ENCODE measurements around the gene GPC6. TPM values are rescaled to one million over a fixed set of nuclear protein-coding genes. Genes with fewer than 3 reads are reported as not detected.

GPC6 gene
- total and polyA plus RNA-seq, 2 experiments from 2014 or later = 14.4 to 20.8 TPM

GRCh38 chr13:93345770-93346169 lies 119.2 kb downstream of the GPC6 start:
- no peaks in the 10 kb centered on the region for H3K9me3 ChIP-seq (ENCODE audit: low read depth)
- no peak overlapping the region for H2AFZ ChIP-seq
- H3K9ac ChIP-seq = no peak overlapping the region
- no peaks in the 10 kb centered on the region for H3K79me2 ChIP-seq (ENCODE audit: insufficient read depth)
- peaks cover 11% of the 10 kb centered on the region for H3K4me1 ChIP-seq (ENCODE audit: insufficient read depth)
- in situ Hi-C loops (cut with MboI) = no loop called here
- H3K27me3 ChIP-seq (replicated peaks; ENCODE audit: insufficient read depth) = no peaks in the 10 kb centered on the region
- H3K27ac ChIP-seq = peak overlapping the region; percentile 13; the same call in 1 of the 2 replicates
- no peaks in the 10 kb centered on the region for H4K20me1 ChIP-seq (ENCODE audit: insufficient read depth)
- 0 out of 2 replicates have a peak, but pooled peaks cover 3% of the 10 kb centered on the region for H3F3A ChIP-seq (ENCODE audit: insufficient read depth)
- DNase-seq = peak; percentile 12
- no peak overlapping the region for H3K4me3 ChIP-seq
- H3K9me2 ChIP-seq (ENCODE audit: insufficient read depth) = no peaks in the 10 kb centered on the region
- 26 to 27% methylated on average over 2 of the region's 2 CpGs for WGBS, 2 experiments (ENCODE audit: low coverage in 1 of 2, low lambda C conversion rate in 2 of 2, missing lambda C conversion rate in 2 of 2)
- peak overlapping the region; percentile 1 for H3K4me2 ChIP-seq (ENCODE audit: unreplicated experiment)
- no peaks in the 10 kb centered on the region for H3K36me3 ChIP-seq (ENCODE audit: low read depth)
- no peak for TF ChIP-seq EZH2phosphoT487 (IDR thresholded peaks at IDR 0.05; ENCODE audit: insufficient read depth, low read depth)
- no peak for TF ChIP-seq EZH2 (IDR thresholded peaks at IDR 0.05; ENCODE audit: insufficient read depth, poor library complexity, severe bottlenecking)

DNA sequence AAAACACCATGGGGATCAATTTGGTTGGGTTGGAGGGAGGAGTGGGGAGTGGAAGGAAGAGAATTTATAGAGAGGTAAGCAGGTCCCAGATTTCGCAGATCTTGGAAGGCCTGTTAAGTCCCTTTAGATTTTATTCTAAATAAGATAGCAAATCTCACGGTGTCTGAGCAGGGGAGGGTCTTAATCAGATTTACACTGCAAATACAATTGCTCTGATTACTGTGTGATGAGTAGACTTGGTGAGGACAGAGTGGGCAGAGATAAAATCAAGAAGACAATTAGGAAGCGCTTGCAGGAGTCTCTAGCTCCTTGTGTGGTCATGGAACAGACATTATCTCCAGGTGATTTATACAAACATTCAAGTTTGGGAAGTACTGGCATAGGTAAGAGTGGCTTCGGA lies 126.0 kb downstream of the GPC6 start:
- Histone ChIP-seq H4K20me1 (ENCODE audit: insufficient read depth) (no peaks in the 10 kb centered on the region), H2AFZ (no peak overlapping the region), H3K9me3 (ENCODE audit: low read depth) (no peaks in the 10 kb centered on the region), H3K4me3 (no peak overlapping the region), H3F3A (ENCODE audit: insufficient read depth) (no peaks in the 10 kb centered on the region), H3K27me3 (replicated peaks; ENCODE audit: insufficient read depth) (no peaks in the 10 kb centered on the region), H3K4me2 (ENCODE audit: unreplicated experiment) (no peak overlapping the region), H3K27ac (no peak overlapping the region), H3K36me3 (ENCODE audit: low read depth) (no peaks in the 10 kb centered on the region), H3K9ac (no peak overlapping the region), H3K79me2 (ENCODE audit: insufficient read depth) (no peaks in the 10 kb centered on the region), H3K9me2 (ENCODE audit: insufficient read depth) (no peaks in the 10 kb centered on the region), H3K4me1 (ENCODE audit: insufficient read depth) (no peaks in the 10 kb centered on the region)
- TF ChIP-seq EZH2 (IDR thresholded peaks at IDR 0.05; ENCODE audit: insufficient read depth, poor library complexity, severe bottlenecking) (no peak), EZH2phosphoT487 (IDR thresholded peaks at IDR 0.05; ENCODE audit: insufficient read depth, low read depth) (no peak)
- in situ Hi-C loops (cut with MboI) = no loop called here
- 70 to 71% methylated on average over 4 of the region's 4 CpGs for WGBS, 2 experiments (ENCODE audit: low coverage in 1 of 2, low lambda C conversion rate in 2 of 2, missing lambda C conversion rate in 2 of 2)
- DNase-seq = no peak

DNA sequence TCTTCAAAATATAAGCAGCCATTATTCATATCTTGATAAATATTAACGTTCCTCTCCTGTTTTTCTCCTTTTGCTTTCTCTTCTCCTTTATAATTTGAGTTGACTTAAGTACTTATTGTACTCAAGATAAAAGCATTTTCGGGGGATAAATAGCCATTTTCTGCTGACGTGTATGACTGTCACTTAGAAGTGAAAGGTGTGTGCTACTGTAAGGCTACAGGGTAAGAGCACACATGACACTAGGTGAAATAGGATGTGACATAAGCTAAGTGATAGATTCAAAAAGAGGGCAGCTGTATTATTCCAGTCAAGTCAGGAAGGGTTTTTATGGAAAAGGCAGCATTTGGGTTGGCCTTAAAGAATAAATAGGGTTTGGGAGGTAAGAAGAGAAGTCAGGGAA lies 128.5 kb downstream of the GPC6 start:
- no peak overlapping the region for H3K9ac ChIP-seq
- no peaks in the 10 kb centered on the region for H3K4me1 ChIP-seq (ENCODE audit: insufficient read depth)
- no peaks in the 10 kb centered on the region for H3K27me3 ChIP-seq (replicated peaks; ENCODE audit: insufficient read depth)
- H2AFZ ChIP-seq = no peak overlapping the region
- H4K20me1 ChIP-seq (ENCODE audit: insufficient read depth) = no peaks in the 10 kb centered on the region
- in situ Hi-C loops (cut with MboI) = no loop called here
- DNase-seq = no peak
- TF ChIP-seq EZH2phosphoT487 (IDR thresholded peaks at IDR 0.05; ENCODE audit: insufficient read depth, low read depth) (no peak), EZH2 (IDR thresholded peaks at IDR 0.05; ENCODE audit: insufficient read depth, poor library complexity, severe bottlenecking) (no peak)
- 35 to 45% methylated on average over 3 of the region's 3 CpGs for WGBS, 2 experiments (ENCODE audit: low coverage in 1 of 2, low lambda C conversion rate in 2 of 2, missing lambda C conversion rate in 2 of 2)
- no peaks in the 10 kb centered on the region for H3K9me2 ChIP-seq (ENCODE audit: insufficient read depth)
- no peaks in the 10 kb centered on the region for H3K36me3 ChIP-seq (ENCODE audit: low read depth)
- no peak overlapping the region for H3K27ac ChIP-seq
- no peak overlapping the region for H3K4me3 ChIP-seq
- no peaks in the 10 kb centered on the region for H3K79me2 ChIP-seq (ENCODE audit: insufficient read depth)
- H3F3A ChIP-seq (ENCODE audit: insufficient read depth) = no peaks in the 10 kb centered on the region
- H3K9me3 ChIP-seq (ENCODE audit: low read depth) = no peaks in the 10 kb centered on the region
- H3K4me2 ChIP-seq (ENCODE audit: unreplicated experiment) = no peak overlapping the region

DNA sequence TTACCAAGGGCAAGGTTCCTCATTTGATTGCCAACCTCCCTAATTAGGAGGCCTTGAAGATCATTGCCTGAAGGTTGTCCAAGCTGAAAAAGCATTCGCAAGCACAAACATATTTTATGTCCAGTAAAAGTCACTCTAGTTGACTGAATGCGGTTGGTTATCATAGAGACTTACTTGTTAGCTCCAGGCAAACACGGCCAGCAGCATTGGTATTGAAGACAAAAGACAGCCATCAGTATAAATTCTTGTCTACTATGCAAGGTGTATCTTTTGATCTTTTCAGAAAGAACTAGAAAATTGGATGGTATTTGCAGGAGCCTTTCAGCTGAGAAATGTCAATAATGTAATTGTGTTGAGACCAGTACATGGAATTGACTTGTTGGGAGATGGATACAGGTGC lies 129.9 kb downstream of the GPC6 start:
- Histone ChIP-seq H3K27me3 (replicated peaks; ENCODE audit: insufficient read depth) (no peaks in the 10 kb centered on the region), H3F3A (ENCODE audit: insufficient read depth) (no peaks in the 10 kb centered on the region), H3K9me2 (ENCODE audit: insufficient read depth) (no peaks in the 10 kb centered on the region), H2AFZ (no peak overlapping the region), H3K36me3 (ENCODE audit: low read depth) (no peaks in the 10 kb centered on the region), H3K4me2 (ENCODE audit: unreplicated experiment) (no peak overlapping the region), H3K4me1 (ENCODE audit: insufficient read depth) (no peaks in the 10 kb centered on the region), H3K9ac (no peak overlapping the region), H3K27ac (no peak overlapping the region), H3K4me3 (no peak overlapping the region), H3K9me3 (ENCODE audit: low read depth) (no peaks in the 10 kb centered on the region), H4K20me1 (ENCODE audit: insufficient read depth) (no peaks in the 10 kb centered on the region), H3K79me2 (ENCODE audit: insufficient read depth) (no peaks in the 10 kb centered on the region)
- in situ Hi-C loops (cut with MboI) = no loop called here
- no peak for DNase-seq
- TF ChIP-seq EZH2 (IDR thresholded peaks at IDR 0.05; ENCODE audit: insufficient read depth, poor library complexity, severe bottlenecking) (no peak), EZH2phosphoT487 (IDR thresholded peaks at IDR 0.05; ENCODE audit: insufficient read depth, low read depth) (no peak)
- WGBS, 2 experiments (ENCODE audit: low coverage in 1 of 2, low lambda C conversion rate in 2 of 2, missing lambda C conversion rate in 2 of 2) = 51 to 59% methylated on average over 3 of the region's 3 CpGs

GRCh38 chr13:93360021-93360420 lies 133.4 kb downstream of the GPC6 start:
- Histone ChIP-seq H3K9me3 (ENCODE audit: low read depth) (no peaks in the 10 kb centered on the region), H3K9ac (no peak overlapping the region), H3F3A (ENCODE audit: insufficient read depth) (no peaks in the 10 kb centered on the region), H4K20me1 (ENCODE audit: insufficient read depth) (no peaks in the 10 kb centered on the region), H3K27ac (no peak overlapping the region), H3K79me2 (ENCODE audit: insufficient read depth) (no peaks in the 10 kb centered on the region), H3K27me3 (replicated peaks; ENCODE audit: insufficient read depth) (no peaks in the 10 kb centered on the region), H3K4me3 (no peak overlapping the region), H3K4me1 (ENCODE audit: insufficient read depth) (no peaks in the 10 kb centered on the region), H3K9me2 (ENCODE audit: insufficient read depth) (no peaks in the 10 kb centered on the region), H3K36me3 (ENCODE audit: low read depth) (no peaks in the 10 kb centered on the region), H3K4me2 (ENCODE audit: unreplicated experiment) (no peak overlapping the region), H2AFZ (no peak overlapping the region)
- WGBS, 2 experiments (ENCODE audit: low coverage in 1 of 2, low lambda C conversion rate in 2 of 2, missing lambda C conversion rate in 2 of 2) = 79 to 87% methylated on average over 4 of the region's 4 CpGs
- DNase-seq = no peak
- TF ChIP-seq EZH2phosphoT487 (IDR thresholded peaks at IDR 0.05; ENCODE audit: insufficient read depth, low read depth) (no peak), EZH2 (IDR thresholded peaks at IDR 0.05; ENCODE audit: insufficient read depth, poor library complexity, severe bottlenecking) (no peak)
- in situ Hi-C loops (cut with MboI) = no loop called here

Data from GM23248 (cell line).